Femur (tissue), 1 donor: ENCODE results near the gene DOK7.

Experiments
- DNase-seq: peaks from one replicate; pipeline ENCODE4 v3.0.0-alpha.2; 2017

The DOK7 gene

DNA sequence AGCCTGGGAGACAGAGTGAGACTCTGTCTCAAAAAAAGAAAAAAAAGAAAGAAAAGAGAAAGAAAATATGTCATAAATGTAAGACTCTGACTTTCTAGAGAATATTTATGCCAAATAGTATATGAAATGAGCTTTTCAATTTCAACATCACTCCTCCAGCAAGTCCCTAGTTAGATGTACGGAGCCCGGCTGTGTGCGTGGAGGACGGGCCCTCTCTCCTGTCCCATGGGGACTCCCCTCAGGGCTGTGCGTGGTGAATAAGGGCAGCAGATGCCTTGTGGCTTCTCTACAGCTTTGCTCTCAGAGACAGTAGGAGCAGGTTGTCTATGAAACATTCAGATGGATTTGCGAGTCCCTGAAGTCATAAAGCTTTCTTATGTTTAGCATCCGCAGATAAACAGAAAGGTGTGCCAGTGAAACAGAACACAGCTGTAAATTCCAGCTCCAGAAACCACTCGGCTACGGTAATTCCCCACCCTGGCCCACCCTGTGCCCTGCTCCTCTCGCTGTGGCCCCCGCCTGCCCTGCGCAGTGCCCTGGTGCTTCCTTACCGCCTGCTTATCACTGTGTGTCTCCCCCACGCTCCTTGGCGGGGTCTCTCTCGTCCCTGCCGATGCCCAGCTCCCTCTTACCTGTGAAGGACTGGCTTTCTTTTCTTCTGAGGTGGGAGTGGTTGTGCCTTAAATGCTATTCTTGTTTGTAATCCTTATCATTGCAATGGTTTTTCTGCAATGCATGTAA is 35.2 kb upstream of the DOK7 start:
- DNase-seq: no peak

GRCh38 chr4:3429651-3430050 is 33.5 kb upstream of the DOK7 start:
- DNase-seq: no peak

GRCh38 chr4:3430524-3430923 is 32.6 kb upstream of the DOK7 start:
- DNase-seq: no peak

DNA sequence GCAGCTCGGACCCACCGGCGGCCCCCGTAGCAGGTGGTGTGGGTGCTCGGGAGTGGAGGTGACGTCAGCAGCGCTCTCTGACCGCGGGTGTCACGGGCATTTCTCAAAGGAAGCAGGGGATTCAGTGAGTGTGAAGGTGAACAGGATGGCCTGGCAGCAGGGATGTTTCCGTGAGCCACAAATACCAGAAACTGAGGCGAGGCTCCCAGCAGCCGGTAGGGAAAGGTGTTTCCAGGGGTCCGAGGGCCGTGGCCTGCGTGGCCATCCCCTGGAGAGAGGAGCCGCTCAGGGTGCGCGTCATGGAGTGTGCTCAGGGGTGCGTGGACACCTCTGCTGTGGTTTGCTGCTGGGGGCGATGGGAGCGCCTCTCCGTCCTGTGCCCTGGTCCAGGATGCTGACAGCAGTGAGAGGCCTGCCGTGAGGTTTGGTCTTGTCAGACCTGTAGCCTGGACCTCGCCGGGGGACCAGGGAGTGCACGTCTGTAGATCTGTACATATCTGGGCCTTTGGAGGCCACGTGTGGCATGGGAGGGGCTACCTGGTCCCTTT is 31.6 kb upstream of the DOK7 start:
- DNase-seq: no peak

GRCh38 chr4:3432381-3432790 is 30.7 kb upstream of the DOK7 start:
- no peak for DNase-seq

- DNase-seq: no peak
Measured at GRCh38 chr4:3433138-3433869, 29.8 kb upstream of the DOK7 start.

- DNase-seq: no peak
Measured at GRCh38 chr4:3434881-3435685, 28.0 kb upstream of the DOK7 start.

GRCh38 chr4:3435686-3435956 is 27.5 kb upstream of the DOK7 start:
- no peak for DNase-seq

- DNase-seq: no peak
Measured at GRCh38 chr4:3436048-3436797, 26.9 kb upstream of the DOK7 start.

DNA sequence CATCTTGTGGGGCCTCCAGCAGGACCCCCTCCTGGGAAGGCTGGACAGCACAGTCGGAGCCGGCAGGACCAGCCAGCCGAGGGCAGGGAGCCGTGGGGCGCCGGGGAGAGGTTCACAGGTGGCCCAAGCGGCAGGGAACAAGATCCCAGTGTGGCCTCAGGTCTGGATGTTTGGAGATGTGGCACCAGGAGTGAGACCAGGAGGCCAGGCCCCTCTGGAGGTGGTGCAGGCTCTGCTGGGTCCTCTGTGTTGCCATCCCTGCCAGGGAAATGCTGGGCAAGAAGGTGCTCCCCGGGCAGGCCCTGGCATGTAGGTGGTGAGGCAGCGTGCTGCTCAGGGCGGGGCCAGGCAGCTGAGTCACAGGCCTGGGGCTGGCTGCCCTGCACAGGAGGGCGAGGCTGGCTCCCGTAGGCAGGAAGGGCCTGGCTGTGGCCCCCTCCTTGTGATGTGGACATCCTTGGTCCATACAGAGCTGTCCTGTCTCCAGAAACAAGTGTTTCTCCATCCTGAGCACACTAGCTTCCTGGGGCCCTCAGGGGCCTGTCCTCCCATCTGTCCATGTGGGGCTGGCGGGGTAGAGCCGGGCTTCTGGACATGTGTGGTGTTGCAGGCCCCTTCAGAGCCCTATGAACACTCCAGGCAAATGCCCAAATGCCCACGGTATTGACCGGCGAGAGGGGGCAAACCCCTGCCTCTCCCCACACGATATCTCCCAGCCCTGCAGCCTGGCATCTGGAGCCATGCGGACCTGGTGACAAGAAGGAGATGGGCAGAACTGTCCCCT is 26.1 kb upstream of the DOK7 start:
- DNase-seq: no peak

GRCh38 chr4:3437582-3437936 is 25.5 kb upstream of the DOK7 start:
- no peak for DNase-seq

GRCh38 chr4:3437998-3438846 is 24.9 kb upstream of the DOK7 start:
- no peak for DNase-seq

DNA sequence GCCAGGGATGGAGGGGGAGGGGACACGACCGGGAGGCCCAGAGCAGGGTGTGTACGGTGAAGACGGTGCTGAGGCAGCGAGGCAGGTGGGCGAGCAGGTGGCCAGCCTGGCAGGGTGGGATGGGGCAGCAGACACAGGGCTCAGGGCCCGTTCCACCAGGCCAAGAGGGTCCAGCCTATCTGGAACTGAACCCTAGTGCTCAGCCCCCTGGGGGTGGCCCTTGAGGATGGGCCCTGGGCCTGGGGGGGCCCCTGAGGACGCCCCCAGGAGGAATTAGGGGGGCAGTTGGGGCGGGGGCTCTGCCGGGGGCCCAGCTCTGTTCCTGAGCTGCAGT is 24.3 kb upstream of the DOK7 start:
- no peak for DNase-seq

GRCh38 chr4:3439391-3439790 is 23.7 kb upstream of the DOK7 start:
- DNase-seq: no peak

DNA sequence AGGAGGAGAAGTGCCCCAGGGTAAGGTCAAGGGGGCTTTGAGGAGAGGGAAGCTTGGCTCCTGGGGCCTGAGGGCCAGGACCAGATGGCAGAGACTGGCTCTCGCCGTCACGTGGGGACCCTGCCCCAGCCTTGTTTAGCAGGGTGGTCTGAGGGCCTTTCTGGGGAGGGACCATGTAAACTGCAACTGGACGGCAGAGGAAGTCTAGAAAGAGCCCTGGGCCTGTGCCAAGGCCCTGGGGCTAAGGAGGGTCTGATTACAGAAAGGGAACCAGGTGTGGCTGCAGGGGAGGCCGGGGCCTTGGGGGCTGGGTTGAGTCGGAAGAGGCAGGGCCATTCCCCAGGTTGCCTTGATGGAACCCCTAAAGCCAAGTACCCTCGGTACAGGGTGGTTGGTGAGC is 23.1 kb upstream of the DOK7 start:
- DNase-seq: no peak

GRCh38 chr4:3440979-3441500 is 22.1 kb upstream of the DOK7 start:
- DNase-seq: no peak

- no peak for DNase-seq
Measured at GRCh38 chr4:3441501-3442459, 21.3 kb upstream of the DOK7 start, which contains the start of gene HGFAC. TSS of gene HGFAC (plus strand) at chr4:3441968. CDS start at chr4:3442002, 34 bp downstream.

- no peak for DNase-seq
Measured at GRCh38 chr4:3442460-3442958, 20.6 kb upstream of the DOK7 start.

DNA sequence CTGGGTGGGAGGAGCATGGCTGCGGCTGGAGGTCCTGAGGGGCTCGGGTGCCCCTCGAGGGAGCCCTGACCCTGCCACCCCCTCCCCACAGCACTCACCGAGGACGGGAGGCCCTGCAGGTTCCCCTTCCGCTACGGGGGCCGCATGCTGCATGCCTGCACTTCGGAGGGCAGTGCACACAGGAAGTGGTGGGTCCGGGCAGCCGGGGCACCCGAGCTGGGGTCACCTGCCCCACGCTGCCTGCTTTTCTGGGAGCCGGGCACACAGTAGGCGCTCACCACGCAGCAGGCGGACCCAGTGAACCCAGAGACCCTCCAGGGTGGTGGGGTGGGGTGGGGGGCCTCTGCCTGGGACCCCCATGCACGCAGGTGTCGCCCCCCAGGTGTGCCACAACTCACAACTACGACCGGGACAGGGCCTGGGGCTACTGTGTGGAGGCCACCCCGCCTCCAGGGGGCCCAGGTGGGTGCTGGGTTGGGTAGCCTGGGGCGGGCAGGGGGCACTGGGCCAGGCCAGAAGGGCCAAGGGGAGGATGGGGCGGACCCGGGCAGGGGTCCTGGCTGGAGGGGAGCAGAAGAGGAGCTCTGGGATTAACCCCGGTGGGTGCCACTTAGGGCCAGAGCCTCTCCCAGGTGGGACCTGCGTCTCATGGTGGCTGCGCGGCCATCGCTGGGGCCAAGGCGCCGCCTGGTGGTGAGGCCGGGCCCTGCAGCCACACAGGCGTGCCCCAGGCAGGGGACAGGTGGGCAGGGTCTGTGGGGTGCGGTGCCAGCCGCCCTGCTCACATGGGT is 20.0 kb upstream of the DOK7 start:
- DNase-seq: peak; percentile 62
